DMS 273 (cell line): Measurements from ENCODE around the gene MAML3.

ENCODE experiments used
- DNase-seq: peaks from one replicate; lab custom pipeline; 2025; ENCODE audit not compliant: unreplicated experiment; lab: John Stamatoyannopoulos, UW

Gene MAML3

GRCh38 chr4:140080883-140081282 lies 73.1 kb downstream of the MAML3 start:
- no peak for DNase-seq

- DNase-seq, result peak; percentile 66
Measured at GRCh38 chr4:140078366-140078765, 75.6 kb downstream of the MAML3 start.

- no peak for DNase-seq
Measured at GRCh38 chr4:140076307-140076706, 77.7 kb downstream of the MAML3 start.

DNA sequence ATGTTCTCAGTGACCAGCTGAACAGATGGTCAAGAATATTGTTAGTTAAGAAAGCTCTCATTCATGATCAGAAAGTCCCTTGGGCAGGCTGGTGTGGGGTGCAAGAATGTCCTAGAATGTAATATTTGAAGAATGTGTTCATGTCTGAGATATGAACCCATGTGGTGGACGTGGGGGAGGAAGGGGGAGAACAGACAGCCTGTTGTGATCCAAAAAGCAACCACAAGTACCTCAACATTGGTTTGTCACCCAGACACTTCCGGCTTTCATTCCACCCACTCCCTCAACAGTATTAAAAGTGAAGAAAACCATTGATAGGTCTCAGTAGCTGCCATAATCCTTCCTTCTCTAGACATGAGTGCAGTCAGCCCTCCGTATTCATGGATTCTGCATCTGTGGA lies 82.2 kb downstream of the MAML3 start:
- peak; percentile 29 for DNase-seq

DNA sequence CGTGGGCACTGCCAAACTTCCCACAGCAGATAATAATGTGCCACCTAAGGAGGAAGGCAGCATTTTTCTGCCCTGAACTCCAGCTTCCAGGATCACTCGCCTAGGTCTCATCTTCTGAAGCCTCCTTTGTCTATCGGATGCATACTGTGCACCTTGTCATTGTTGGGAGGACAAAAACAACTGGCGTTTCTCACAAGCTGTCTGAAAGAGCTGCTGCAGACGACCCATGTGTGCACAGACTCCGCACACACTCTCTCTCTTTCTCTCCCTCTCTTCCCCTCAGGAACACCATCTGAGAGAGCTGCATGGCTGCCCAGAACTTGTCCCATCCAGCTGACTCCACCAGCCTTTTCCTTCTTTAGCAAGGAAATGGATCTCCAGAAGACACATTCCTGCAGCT lies 83.0 kb downstream of the MAML3 start:
- no peak for DNase-seq

GRCh38 chr4:140070366-140070765 lies 83.6 kb downstream of the MAML3 start:
- DNase-seq, result no peak

DNA sequence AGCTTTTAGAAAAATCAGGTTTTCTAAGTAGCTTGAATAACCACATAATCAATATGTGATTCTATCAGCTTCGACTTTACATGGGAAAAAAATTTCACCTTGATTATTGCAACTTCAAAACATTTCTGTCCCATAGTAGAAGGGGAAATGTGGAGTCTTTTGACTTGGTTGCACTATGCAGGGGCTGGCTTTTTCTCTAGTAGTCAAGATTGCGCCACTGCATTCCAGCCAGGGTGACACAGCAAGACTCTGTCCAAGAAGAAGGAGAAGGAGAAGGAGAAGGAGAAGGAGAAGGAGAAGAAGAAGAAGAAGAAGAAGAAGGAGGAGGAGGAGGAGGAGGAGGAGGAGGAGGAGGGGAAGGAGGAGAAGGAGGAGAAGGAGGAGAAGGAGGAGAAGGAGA lies 84.9 kb downstream of the MAML3 start:
- no peak for DNase-seq

DNA sequence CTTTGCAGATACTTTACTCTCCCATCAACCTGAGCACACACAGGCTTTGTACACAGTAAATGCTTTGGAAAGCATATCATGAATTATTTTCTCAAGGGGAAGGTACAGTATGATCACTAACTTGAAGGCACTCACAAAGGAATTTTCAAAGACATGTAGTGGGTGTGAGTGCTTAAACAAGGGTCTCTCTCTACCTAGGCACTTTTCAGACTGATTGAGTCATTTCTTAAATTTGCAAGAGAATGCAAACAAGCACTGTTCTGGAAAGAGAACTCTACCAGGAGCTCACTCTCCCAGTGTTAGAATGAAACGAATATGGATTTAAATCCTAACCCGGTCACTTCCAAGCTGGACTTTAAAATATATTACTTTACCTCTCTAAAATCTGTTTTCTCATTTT lies 85.7 kb downstream of the MAML3 start:
- DNase-seq, result no peak

- no peak for DNase-seq
Measured at GRCh38 chr4:140066031-140066930, 87.7 kb downstream of the MAML3 start.

DNA sequence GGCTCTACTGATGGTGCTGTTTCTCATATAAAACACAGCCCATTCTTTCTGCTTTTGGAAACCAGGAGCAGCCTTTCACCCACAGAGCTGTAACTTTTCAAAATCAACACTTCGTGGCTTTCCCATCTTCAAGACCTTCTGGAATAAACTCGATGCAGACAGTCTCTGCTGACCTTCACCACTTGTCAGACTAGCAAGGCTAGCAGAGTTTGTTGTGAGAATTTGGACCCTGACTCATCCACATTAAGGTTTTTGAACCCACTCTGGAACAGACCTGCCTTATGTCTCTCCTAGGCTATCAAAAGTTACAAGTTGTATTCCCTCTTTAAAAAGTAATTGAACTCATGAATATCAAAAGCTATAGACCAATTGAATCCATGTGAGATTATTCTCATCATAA lies 88.6 kb downstream of the MAML3 start:
- DNase-seq, result no peak

DNA sequence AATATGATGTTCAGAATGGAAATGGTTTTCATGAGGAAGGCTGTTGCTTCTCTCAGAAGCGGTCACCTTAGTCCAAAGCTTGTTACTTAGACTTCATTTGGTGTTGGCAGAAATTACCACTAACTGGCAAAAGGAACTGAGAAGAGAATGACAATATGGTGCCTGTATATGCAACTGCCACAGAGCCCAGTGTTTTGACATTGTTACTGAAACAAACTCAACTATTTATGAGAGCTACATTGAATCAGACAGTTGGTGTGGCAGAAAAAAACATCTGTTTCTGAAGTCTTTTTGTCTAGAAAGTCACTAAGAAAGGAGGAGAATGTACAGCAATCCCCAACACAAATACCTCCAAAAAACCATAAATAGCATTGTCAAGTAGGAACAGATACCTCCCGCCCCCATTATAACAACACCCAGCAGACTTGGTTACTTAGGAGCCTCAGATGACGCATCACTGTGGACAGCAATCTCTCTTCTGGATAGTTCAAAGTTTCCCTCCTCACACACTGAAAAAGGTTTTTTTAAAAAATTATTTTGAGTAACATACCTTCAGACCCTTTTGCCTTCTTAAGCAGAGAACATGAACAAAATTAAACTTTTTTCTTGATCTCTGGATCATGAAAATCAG lies 92.2 kb downstream of the MAML3 start:
- DNase-seq, result no peak

- DNase-seq, result no peak
Measured at GRCh38 chr4:140061194-140061593, 92.8 kb downstream of the MAML3 start.

- DNase-seq, result peak; percentile 30
Measured at GRCh38 chr4:140059159-140059558, 94.8 kb downstream of the MAML3 start.

DNA sequence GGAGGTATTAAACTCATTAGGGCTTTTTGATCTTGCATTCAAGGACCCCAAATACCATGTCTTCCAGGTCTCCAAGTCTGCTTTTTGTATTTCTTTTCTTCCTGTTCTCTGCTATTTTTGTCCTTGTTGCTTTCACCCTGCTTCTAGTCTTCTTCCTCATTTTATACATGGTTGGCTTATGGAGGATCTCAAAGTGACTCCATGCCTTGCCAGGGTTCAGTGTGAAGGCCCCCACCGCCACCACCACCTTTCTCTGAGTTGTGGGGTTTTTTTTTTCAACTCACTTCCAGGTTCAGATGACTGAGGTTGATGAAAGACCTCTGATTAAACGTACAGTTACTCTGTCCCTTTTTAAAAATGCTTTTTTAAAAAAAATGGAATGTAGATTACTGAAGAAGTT lies 96.3 kb downstream of the MAML3 start:
- DNase-seq, result no peak

GRCh38 chr4:140056015-140056414 lies 98.0 kb downstream of the MAML3 start:
- peak; percentile 52 for DNase-seq

DNA sequence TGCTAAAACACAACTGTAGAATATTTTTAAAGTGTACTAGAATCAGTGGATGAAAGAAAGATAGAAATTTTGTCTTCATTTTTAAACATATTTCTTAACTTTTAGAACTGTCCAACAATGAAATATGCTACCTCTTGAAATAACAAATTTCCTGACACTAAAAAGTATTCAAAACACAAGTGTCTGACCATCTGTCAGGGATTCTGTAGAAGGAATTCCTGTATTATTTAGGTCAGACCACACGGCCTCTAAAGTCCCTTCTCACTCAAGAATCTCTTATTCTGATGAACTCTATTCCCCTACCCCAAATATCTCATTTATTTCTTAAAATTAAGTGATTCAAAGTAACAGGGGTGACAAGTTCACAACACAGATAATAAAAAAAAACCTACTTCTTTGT lies 99.1 kb downstream of the MAML3 start:
- DNase-seq, result peak; percentile 30

- no peak for DNase-seq
Measured at GRCh38 chr4:140053185-140053584, 100.8 kb downstream of the MAML3 start.

- DNase-seq, result peak; percentile 38
Measured at GRCh38 chr4:140052050-140052449, 101.9 kb downstream of the MAML3 start.

GRCh38 chr4:140049849-140050637 lies 103.9 kb downstream of the MAML3 start:
- DNase-seq, result peak; percentile 92

DNA sequence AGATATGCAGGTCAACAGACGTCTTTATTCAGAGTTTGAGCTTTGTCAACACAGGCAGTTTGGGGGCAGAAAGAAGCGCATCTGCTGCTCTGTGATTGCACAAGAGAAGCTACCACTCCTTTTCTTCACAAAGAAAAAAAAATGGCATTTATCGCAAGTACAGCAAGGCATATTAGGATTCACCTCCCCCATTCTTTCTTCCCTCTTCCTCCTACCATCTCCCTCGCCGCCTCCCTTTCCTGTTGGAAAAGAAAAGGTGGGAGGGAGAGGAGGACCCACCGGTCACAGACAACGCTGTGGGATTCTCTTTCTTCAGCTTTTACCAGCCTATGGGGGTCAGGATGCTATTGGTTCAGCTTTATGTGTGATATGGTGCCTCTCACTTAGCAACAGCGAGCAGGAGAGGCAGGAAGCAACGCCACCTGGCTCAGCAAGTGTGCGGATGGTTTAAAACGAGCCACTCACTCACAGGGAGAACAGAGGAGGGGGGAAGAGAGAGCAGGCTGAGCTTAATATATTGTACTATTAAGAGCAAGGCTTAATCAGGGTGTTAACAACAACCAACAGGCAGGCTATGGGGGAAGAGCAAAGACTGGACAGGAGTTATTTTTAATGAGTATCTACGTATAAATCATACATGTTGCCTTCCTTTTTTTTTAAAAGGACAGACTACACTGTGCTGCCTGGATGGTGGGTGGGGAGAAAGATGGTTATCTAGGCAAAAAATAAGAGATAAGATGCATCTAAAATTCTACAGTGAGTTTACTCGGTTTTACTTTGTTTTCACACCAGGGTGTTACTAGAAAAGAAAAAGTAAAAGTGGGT lies 104.7 kb downstream of the MAML3 start:
- DNase-seq, result peak; percentile 94
